HCT116 (cell line): ENCODE data around the gene SUPT3H. TPM values are rescaled to one million over a fixed set of nuclear protein-coding genes. Genes with fewer than 3 reads are reported as not detected.

Source experiments
- ATAC-seq: fragments of 200-7000 bp; cut with Tn5 transposase; 2 replicates; pipeline ENCODE4 v1.9.1; 2020; ENCODE audit warnings: mild to moderate bottlenecking, moderate library complexity
- BruUV-seq: library from RNA; stranded (reverse); fragments of 400-500 nt; replicated peaks from 2 replicates; lab custom pipeline; 2021; lab: Mats Ljungman, UMichigan
- CTCF ChIA-PET: fragments of 300-600 bp; sonication (Branson Sonifier 250); formaldehyde crosslinking; loops from one replicate; lab custom pipeline; 2021; ENCODE audit warnings: antibody characterized with exemption; lab: Charles Lee
- POLR2A ChIA-PET: fragments of 300-600, 350-600 bp; sonication (Branson Sonifier 250); formaldehyde crosslinking; loops from one replicate; lab custom pipeline; 2021; ENCODE audit warnings: antibody characterized with exemption; lab: Charles Lee
- RAD21 ChIA-PET, 2 experiments: fragments of 300-600 bp; sonication (Branson Sonifier 250); formaldehyde crosslinking; loops; one replicate each; lab custom pipeline; 2023; ENCODE audit warnings: low total read pairs in 2 of 2; ENCODE audit not compliant: uncharacterized antibody in 2 of 2, unreplicated experiment in 2 of 2, low non-redundant PET in 1 of 2; lab: Charles Lee
- DNase-seq: peaks from one replicate; pipeline ENCODE4 v3.0.0-alpha.2; 2010; ENCODE audit warnings: low read depth, low spot score
- H2AFZ ChIP-seq: fragments of 200-600 bp; shearing (Covaris generic), sonication (generic); 2 replicates; pipeline ENCODE4 v1.6.1; 2017; ENCODE audit warnings: low read depth, mixed run types, mixed read lengths, antibody characterized with exemption, low read length; ENCODE audit not compliant: poor library complexity, severe bottlenecking
- H3K27ac ChIP-seq: 2 replicates; pipeline ENCODE4 v1.5.1; 2012; ENCODE audit warnings: low read depth, low read length
- H3K27me3 ChIP-seq: fragments of 200-600 bp; sonication (generic); 2 replicates; pipeline ENCODE4 v1.6.1; 2016; ENCODE audit warnings: mixed run types, low read length, mixed read lengths; ENCODE audit not compliant: insufficient read depth
- H3K36me3 ChIP-seq, 2 experiments: fragments of 200-500 bp in 1 of 2; fragments of 200-600 bp in 1 of 2; sonication (Bioruptor generic) in 1 of 2; sonication (generic) in 1 of 2; 2 replicates each; pipeline versions ENCODE4 v1.5.1 to v1.6.1; 2014 to 2016; ENCODE audit warnings: low read length in 2 of 2, inconsistent platforms in 1 of 2, mixed read lengths in 1 of 2, mixed run types in 1 of 2; ENCODE audit not compliant: insufficient read depth in 2 of 2, control insufficient read depth in 1 of 2
- H3K4me1 ChIP-seq, 2 experiments: fragments of 200-600 bp in 1 of 2; sonication (generic) in 1 of 2; 2 replicates each; pipeline versions ENCODE4 v1.5.1 to v1.6.1; 2012 to 2017; ENCODE audit warnings: low read length in 2 of 2, inconsistent platforms in 1 of 2, mild to moderate bottlenecking in 1 of 2, mixed read lengths in 1 of 2, mixed run types in 1 of 2, moderate library complexity in 1 of 2; ENCODE audit not compliant: insufficient read depth in 2 of 2, control insufficient read depth in 1 of 2
- H3K4me2 ChIP-seq: fragments of 200-600 bp; sonication (generic); 2 replicates; pipeline ENCODE4 v1.6.1; 2017; ENCODE audit warnings: mixed run types, low read length, mixed read lengths
- H3K4me3 ChIP-seq, 2 experiments: fragments of 200-600 bp in 1 of 2; sonication (generic) in 1 of 2; replicated peaks in 1 of 2; 2 replicates each; pipeline ENCODE4 v1.5.1; 2011 to 2016; ENCODE audit warnings: low read length in 2 of 2, control low read depth in 1 of 2, low read depth in 1 of 2, mild to moderate bottlenecking in 1 of 2, mixed read lengths in 1 of 2, mixed run types in 1 of 2
- H3K79me2 ChIP-seq: fragments of 200-600 bp; sonication (generic); 2 replicates; pipeline ENCODE4 v1.6.1; 2017; ENCODE audit warnings: mild to moderate bottlenecking, mixed run types, low read length, moderate library complexity, mixed read lengths; ENCODE audit not compliant: insufficient read depth
- H3K9ac ChIP-seq: fragments of 200-600 bp; sonication (generic); 2 replicates; pipeline ENCODE4 v1.6.1; 2016; ENCODE audit warnings: low read length, mixed read lengths
- H3K9me2 ChIP-seq: fragments of 200-600 bp; sonication (generic), shearing (Covaris generic); 2 replicates; pipeline ENCODE4 v1.6.1; 2017; ENCODE audit warnings: mixed run types, mild to moderate bottlenecking, moderate library complexity; ENCODE audit not compliant: insufficient read depth
- H3K9me3 ChIP-seq, 2 experiments: fragments of 200-500 bp in 1 of 2; fragments of 200-600 bp in 1 of 2; sonication (Bioruptor generic) in 1 of 2; sonication (generic) in 1 of 2; 2 replicates each; pipeline ENCODE4 v1.6.1; 2014 to 2017; ENCODE audit warnings: low read length in 2 of 2, mixed read lengths in 2 of 2, inconsistent platforms in 1 of 2, low read depth in 1 of 2, mild to moderate bottlenecking in 1 of 2, mixed run types in 1 of 2, moderate library complexity in 1 of 2; ENCODE audit not compliant: control insufficient read depth in 1 of 2, insufficient read depth in 1 of 2
- H4K20me1 ChIP-seq: fragments of 200-600 bp; sonication (generic), shearing (Covaris generic); 2 replicates; pipeline ENCODE4 v1.6.1; 2017; ENCODE audit warnings: mixed run types, mild to moderate bottlenecking, moderate library complexity; ENCODE audit not compliant: insufficient read depth
- CBX3 ChIP-seq: IDR thresholded peaks from 2 replicates; pipeline ENCODE4 v1.6.1; 2012; ENCODE audit warnings: low read depth
- CEBPB ChIP-seq: IDR thresholded peaks from 2 replicates; pipeline ENCODE4 v1.6.1; 2012; ENCODE audit warnings: low read depth
- EZH2 ChIP-seq: fragments of 200-600 bp; sonication (generic); IDR thresholded peaks from 2 replicates; pipeline ENCODE4 v1.6.1; 2017; ENCODE audit warnings: antibody characterized with exemption, mixed run types
- EZH2phosphoT487 ChIP-seq: fragments of 200-600 bp; IDR thresholded peaks from 2 replicates; pipeline ENCODE4 v1.6.1; 2018; ENCODE audit warnings: antibody characterized with exemption, borderline replicate concordance
- FOSL1 ChIP-seq: IDR thresholded peaks from 2 replicates; pipeline ENCODE4 v1.6.1; 2012; ENCODE audit warnings: low read depth
- POLR2AphosphoS5 ChIP-seq: IDR thresholded peaks from 2 replicates; pipeline ENCODE4 v1.6.1; 2011; ENCODE audit warnings: mild to moderate bottlenecking, low read depth, low read length, moderate library complexity
- SP1 ChIP-seq: IDR thresholded peaks from 2 replicates; pipeline ENCODE4 v1.6.1; 2012; ENCODE audit warnings: low read depth
- SRF ChIP-seq: IDR thresholded peaks from 2 replicates; pipeline ENCODE4 v1.6.1; 2012; ENCODE audit warnings: low read depth
- TCF7L2 ChIP-seq: IDR thresholded peaks from 2 replicates; pipeline ENCODE4 v1.7.0; 2011; ENCODE audit warnings: borderline replicate concordance, inconsistent platforms; ENCODE audit not compliant: insufficient read depth, insufficient read length; ENCODE audit errors: extremely low read depth
- YY1 ChIP-seq: IDR thresholded peaks from 2 replicates; pipeline ENCODE4 v1.6.1; 2011; ENCODE audit warnings: low read length, low read depth, moderate library complexity, mild to moderate bottlenecking; ENCODE audit not compliant: insufficient replicate concordance; ENCODE audit errors: extremely low read depth
- intact Hi-C: fragments of 100-400 bp; cut with micrococcal nuclease; formaldehyde crosslinking; loops from 2 replicates; pipeline ENCODE4 v1.10.0; 2022
- total RNA-seq: library from RNA; stranded (reverse); gene quantifications from one replicate; pipeline ENCODE4 v1.2.1, GENCODE V29; 2021; ENCODE audit not compliant: unreplicated experiment
- TF ChIP-seq, protein P1 (sequence below): IDR thresholded peaks from 2 replicates; pipeline ENCODE4 v1.6.1; 2012; ENCODE audit warnings: low read depth
- TF ChIP-seq, protein P2 (sequence below), 3 experiments: fragments of 200-600 bp in 1 of 3; sonication (generic) in 1 of 3; IDR thresholded peaks in 2 of 3; conservative IDR thresholded peaks in 1 of 3; 2 replicates each; pipeline ENCODE4 v1.5.1; 2012 to 2017; ENCODE audit warnings: low read depth in 2 of 3, low read length in 2 of 3, antibody characterized with exemption in 1 of 3, borderline replicate concordance in 1 of 3, control low read depth in 1 of 3, mild to moderate bottlenecking in 1 of 3, mixed read lengths in 1 of 3, mixed run types in 1 of 3, moderate library complexity in 1 of 3; ENCODE audit not compliant: insufficient read depth in 1 of 3
- TF ChIP-seq, protein P3 (sequence below): IDR thresholded peaks from 2 replicates; pipeline ENCODE4 v1.6.1; 2012
- TF ChIP-seq, protein P4 (sequence below): IDR thresholded peaks from 2 replicates; pipeline ENCODE4 v1.6.1; 2011; ENCODE audit warnings: mild to moderate bottlenecking, low read length, moderate library complexity; ENCODE audit not compliant: insufficient replicate concordance; ENCODE audit errors: extremely low read depth
- TF ChIP-seq, protein P5 (sequence below): IDR thresholded peaks from 2 replicates; pipeline ENCODE4 v1.6.1; 2012

Gene SUPT3H
- total RNA-seq, 1 experiment from 2014 or later: 7.4 TPM

DNA sequence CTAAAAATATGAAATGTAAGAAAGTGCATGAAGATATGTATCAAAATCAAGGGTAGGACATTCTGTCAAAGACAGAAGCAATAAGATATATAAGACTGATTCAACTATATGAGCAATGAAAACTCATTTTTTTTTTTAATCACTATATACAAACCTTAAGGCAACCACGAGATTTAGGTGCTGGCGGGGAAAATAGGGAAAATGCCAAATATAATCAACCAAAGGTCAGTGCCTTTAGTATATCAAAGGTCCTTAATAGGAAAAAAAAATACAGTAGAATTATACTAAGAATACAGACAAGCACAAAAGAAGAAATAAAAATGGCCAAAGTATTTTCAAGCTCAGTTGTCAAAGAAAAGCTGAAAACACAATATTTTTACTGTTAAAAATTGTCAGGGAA, 24.1 kb downstream of the SUPT3H start:
- no peak overlapping the region for H3K9ac ChIP-seq
- TF ChIP-seq EZH2 (no peak), CBX3 (no peak), CEBPB (no peak), YY1 (no peak), SP1 (no peak), EZH2phosphoT487 (no peak), POLR2AphosphoS5 (no peak), SRF (no peak), FOSL1 (no peak), TCF7L2 (no peak)
- TF ChIP-seq, protein P1, sequence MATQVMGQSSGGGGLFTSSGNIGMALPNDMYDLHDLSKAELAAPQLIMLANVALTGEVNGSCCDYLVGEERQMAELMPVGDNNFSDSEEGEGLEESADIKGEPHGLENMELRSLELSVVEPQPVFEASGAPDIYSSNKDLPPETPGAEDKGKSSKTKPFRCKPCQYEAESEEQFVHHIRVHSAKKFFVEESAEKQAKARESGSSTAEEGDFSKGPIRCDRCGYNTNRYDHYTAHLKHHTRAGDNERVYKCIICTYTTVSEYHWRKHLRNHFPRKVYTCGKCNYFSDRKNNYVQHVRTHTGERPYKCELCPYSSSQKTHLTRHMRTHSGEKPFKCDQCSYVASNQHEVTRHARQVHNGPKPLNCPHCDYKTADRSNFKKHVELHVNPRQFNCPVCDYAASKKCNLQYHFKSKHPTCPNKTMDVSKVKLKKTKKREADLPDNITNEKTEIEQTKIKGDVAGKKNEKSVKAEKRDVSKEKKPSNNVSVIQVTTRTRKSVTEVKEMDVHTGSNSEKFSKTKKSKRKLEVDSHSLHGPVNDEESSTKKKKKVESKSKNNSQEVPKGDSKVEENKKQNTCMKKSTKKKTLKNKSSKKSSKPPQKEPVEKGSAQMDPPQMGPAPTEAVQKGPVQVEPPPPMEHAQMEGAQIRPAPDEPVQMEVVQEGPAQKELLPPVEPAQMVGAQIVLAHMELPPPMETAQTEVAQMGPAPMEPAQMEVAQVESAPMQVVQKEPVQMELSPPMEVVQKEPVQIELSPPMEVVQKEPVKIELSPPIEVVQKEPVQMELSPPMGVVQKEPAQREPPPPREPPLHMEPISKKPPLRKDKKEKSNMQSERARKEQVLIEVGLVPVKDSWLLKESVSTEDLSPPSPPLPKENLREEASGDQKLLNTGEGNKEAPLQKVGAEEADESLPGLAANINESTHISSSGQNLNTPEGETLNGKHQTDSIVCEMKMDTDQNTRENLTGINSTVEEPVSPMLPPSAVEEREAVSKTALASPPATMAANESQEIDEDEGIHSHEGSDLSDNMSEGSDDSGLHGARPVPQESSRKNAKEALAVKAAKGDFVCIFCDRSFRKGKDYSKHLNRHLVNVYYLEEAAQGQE: no peak
- TF ChIP-seq, protein P2, sequence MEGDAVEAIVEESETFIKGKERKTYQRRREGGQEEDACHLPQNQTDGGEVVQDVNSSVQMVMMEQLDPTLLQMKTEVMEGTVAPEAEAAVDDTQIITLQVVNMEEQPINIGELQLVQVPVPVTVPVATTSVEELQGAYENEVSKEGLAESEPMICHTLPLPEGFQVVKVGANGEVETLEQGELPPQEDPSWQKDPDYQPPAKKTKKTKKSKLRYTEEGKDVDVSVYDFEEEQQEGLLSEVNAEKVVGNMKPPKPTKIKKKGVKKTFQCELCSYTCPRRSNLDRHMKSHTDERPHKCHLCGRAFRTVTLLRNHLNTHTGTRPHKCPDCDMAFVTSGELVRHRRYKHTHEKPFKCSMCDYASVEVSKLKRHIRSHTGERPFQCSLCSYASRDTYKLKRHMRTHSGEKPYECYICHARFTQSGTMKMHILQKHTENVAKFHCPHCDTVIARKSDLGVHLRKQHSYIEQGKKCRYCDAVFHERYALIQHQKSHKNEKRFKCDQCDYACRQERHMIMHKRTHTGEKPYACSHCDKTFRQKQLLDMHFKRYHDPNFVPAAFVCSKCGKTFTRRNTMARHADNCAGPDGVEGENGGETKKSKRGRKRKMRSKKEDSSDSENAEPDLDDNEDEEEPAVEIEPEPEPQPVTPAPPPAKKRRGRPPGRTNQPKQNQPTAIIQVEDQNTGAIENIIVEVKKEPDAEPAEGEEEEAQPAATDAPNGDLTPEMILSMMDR (IDR thresholded peaks at IDR 0.05 in 2 of 3, conservative IDR thresholded peaks at IDR 0.05 in 1 of 3; ENCODE audit: borderline replicate concordance in 1 of 3, insufficient read depth in 1 of 3, low read depth in 2 of 3, low read length in 2 of 3): no peak
- TF ChIP-seq, protein P3, sequence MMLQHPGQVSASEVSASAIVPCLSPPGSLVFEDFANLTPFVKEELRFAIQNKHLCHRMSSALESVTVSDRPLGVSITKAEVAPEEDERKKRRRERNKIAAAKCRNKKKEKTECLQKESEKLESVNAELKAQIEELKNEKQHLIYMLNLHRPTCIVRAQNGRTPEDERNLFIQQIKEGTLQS: no peak
- TF ChIP-seq, protein P4, sequence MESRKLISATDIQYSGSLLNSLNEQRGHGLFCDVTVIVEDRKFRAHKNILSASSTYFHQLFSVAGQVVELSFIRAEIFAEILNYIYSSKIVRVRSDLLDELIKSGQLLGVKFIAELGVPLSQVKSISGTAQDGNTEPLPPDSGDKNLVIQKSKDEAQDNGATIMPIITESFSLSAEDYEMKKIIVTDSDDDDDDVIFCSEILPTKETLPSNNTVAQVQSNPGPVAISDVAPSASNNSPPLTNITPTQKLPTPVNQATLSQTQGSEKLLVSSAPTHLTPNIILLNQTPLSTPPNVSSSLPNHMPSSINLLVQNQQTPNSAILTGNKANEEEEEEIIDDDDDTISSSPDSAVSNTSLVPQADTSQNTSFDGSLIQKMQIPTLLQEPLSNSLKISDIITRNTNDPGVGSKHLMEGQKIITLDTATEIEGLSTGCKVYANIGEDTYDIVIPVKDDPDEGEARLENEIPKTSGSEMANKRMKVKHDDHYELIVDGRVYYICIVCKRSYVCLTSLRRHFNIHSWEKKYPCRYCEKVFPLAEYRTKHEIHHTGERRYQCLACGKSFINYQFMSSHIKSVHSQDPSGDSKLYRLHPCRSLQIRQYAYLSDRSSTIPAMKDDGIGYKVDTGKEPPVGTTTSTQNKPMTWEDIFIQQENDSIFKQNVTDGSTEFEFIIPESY: no peak
- TF ChIP-seq, protein P5, sequence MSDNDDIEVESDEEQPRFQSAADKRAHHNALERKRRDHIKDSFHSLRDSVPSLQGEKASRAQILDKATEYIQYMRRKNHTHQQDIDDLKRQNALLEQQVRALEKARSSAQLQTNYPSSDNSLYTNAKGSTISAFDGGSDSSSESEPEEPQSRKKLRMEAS: no peak
- TF ChIP-seq, all 23 proteins: peak for 0
- CTCF ChIA-PET: interaction anchor here (0.7 kb wide), 1 partner anchor 578 kb away, joined by 3 read pairs; no protein-coding TSS in a partner anchor
- no peaks in the 10 kb centered on the region for H3K27me3 ChIP-seq
- no peak overlapping the region for H2AFZ ChIP-seq
- POLR2A ChIA-PET: no interaction called here
- no peaks in the 10 kb centered on the region for H3K9me2 ChIP-seq
- no peaks in the 10 kb centered on the region for H3K9me3 ChIP-seq
- H4K20me1 ChIP-seq: no peaks in the 10 kb centered on the region
- no peak overlapping the region for H3K27ac ChIP-seq
- no peaks in the 10 kb centered on the region for H3K79me2 ChIP-seq
- H3K4me1 ChIP-seq: no peaks in the 10 kb centered on the region
- ATAC-seq (no peak), DNase-seq (no peak)
- no peak overlapping the region for H3K4me2 ChIP-seq
- no peak overlapping the region for H3K4me3 ChIP-seq
- RAD21 ChIA-PET: no interaction called here
- intact Hi-C loops: no loop called here
- no TSS peak for BruUV-seq
- H3K36me3 ChIP-seq: no peaks in the 10 kb centered on the region
